ENCODE data around the gene ZBTB39.
A peak's percentile ranks its signal among the peaks of the same experiment; 100 is the strongest.

Gene ZBTB39

GRCh38 chr12:57012600-57013465 is 6.5 kb upstream of the ZBTB39 start:
- TF ChIP-seq, protein P1, sequence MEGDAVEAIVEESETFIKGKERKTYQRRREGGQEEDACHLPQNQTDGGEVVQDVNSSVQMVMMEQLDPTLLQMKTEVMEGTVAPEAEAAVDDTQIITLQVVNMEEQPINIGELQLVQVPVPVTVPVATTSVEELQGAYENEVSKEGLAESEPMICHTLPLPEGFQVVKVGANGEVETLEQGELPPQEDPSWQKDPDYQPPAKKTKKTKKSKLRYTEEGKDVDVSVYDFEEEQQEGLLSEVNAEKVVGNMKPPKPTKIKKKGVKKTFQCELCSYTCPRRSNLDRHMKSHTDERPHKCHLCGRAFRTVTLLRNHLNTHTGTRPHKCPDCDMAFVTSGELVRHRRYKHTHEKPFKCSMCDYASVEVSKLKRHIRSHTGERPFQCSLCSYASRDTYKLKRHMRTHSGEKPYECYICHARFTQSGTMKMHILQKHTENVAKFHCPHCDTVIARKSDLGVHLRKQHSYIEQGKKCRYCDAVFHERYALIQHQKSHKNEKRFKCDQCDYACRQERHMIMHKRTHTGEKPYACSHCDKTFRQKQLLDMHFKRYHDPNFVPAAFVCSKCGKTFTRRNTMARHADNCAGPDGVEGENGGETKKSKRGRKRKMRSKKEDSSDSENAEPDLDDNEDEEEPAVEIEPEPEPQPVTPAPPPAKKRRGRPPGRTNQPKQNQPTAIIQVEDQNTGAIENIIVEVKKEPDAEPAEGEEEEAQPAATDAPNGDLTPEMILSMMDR (IDR thresholded peaks at IDR 0.05; ENCODE audit: unreplicated experiment in 3 of 3): no peak
- H3K4me1 Mint-ChIP-seq: peaks cover 13% of the 10 kb centered on the region
- no peaks in the 10 kb centered on the region for H3K36me3 Mint-ChIP-seq (ENCODE audit: low read depth)
- H3K9me3 Mint-ChIP-seq: no peaks in the 10 kb centered on the region
- H3K4me3 Mint-ChIP-seq: no peak overlapping the region
- H3K27ac Mint-ChIP-seq: no peak overlapping the region
- peaks cover 34% of the 10 kb centered on the region for H3K27me3 Mint-ChIP-seq (ENCODE audit: low read depth)

DNA sequence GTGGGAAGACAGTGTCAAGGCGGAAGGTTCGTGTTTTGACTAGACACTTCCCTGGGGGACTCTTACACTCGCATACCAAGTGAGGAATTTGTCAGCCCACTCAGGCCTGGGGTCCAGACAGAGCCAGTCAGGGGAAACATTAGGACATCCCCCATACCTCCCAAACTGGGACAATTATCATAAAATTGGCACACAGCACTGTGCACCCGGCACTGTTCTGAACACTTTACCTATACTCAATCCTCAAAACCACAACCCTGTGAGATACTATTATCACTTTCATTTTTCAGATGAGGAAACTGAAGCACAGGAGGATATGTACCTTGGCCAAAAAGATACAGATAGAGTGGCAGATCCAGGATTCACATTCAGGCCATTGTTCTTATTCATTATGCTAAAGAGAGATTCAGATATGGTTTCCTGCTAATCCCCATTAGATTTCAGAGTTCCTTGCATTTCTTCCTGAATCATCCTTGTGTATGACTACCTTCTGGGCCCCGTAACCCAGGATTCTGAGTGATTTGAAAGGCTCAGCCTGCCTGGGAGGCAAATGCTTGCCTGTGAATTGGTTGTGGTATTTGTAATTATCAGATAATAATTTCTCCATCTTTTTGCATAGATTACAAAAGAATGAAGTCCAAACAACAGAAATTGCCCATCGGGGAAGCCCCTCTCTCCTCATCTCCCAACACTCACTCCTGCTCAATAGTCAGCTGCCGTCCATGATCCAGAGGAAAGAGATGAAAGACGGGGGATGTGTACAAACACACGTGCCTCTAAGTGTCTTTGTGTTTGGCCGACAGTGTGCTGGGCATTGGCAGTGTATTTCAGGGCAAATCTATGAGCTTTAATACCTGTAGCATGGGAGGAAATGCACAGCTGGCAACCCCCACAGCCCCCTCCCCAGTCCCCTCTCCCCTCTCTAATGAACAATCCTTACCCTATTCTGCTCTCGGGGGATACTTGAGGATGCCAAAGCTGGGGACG is 5.4 kb upstream of the ZBTB39 start:
- H3K4me3 Mint-ChIP-seq: no peak overlapping the region
- no peaks in the 10 kb centered on the region for H3K9me3 Mint-ChIP-seq
- peak overlapping the region in 2 of 3 experiments; percentile 26 to 77 for H3K27ac Mint-ChIP-seq
- H3K36me3 Mint-ChIP-seq (ENCODE audit: low read depth): no peaks in the 10 kb centered on the region
- peaks cover 38% of the 10 kb centered on the region for H3K27me3 Mint-ChIP-seq (ENCODE audit: low read depth)
- H3K4me1 Mint-ChIP-seq: peaks cover 16% of the 10 kb centered on the region
- TF ChIP-seq, protein P1 (IDR thresholded peaks at IDR 0.05; ENCODE audit: unreplicated experiment in 3 of 3): no peak

- H3K27me3 Mint-ChIP-seq (ENCODE audit: low read depth): peaks cover 36% of the 10 kb centered on the region
- H3K36me3 Mint-ChIP-seq (ENCODE audit: low read depth): no peaks in the 10 kb centered on the region
- peaks cover 20% of the 10 kb centered on the region for H3K4me1 Mint-ChIP-seq
- H3K9me3 Mint-ChIP-seq: no peaks in the 10 kb centered on the region
- H3K4me3 Mint-ChIP-seq: no peak overlapping the region
- TF ChIP-seq, protein P1 (IDR thresholded peaks at IDR 0.05; ENCODE audit: unreplicated experiment in 3 of 3): no peak
- H3K27ac Mint-ChIP-seq: no peak overlapping the region
These were observed 4.4 kb upstream of the ZBTB39 start for GRCh38 chr12:57010627-57011247.

- Mint-ChIP-seq H3K36me3 (ENCODE audit: low read depth) (peaks cover 5% of the 10 kb centered on the region), H3K4me3 (no peak overlapping the region), H3K4me1 (peaks cover 27% of the 10 kb centered on the region), H3K9me3 (no peaks in the 10 kb centered on the region), H3K27ac (no peak overlapping the region), H3K27me3 (ENCODE audit: low read depth) (peaks cover 30% of the 10 kb centered on the region)
- TF ChIP-seq, protein P1 (IDR thresholded peaks at IDR 0.05; ENCODE audit: unreplicated experiment in 3 of 3): no peak
These were observed 3.7 kb upstream of the ZBTB39 start for GRCh38 chr12:57009949-57010626.

DNA sequence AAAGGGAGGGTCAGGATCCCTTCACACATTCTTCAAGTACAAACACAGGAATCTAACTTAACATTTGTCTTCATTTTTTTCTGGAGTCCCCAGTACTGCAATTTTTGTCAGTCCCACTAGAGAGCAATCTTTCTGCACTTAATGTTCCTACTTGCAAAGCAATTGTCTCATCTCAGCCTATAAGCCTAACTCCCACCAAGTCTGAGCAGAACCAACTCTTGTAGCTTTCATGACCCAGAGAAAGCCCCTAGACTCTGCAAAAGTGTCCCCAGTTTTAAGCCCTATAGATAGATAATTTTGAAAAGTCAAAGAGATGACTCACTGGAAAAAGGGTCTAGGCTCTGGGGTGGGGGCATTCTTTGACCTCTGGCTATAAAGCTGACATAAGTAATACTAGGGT is 1.8 kb upstream of the ZBTB39 start:
- Mint-ChIP-seq H3K4me1 (peaks cover 40% of the 10 kb centered on the region), H3K9me3 (no peaks in the 10 kb centered on the region), H3K27me3 (ENCODE audit: low read depth) (peaks cover 12% of the 10 kb centered on the region), H3K27ac (peak overlapping the region; percentile 67 to 86 (median 67)), H3K4me3 (peak overlapping the region; percentile 75 to 94 (median 87)), H3K36me3 (ENCODE audit: low read depth) (peaks cover 20% of the 10 kb centered on the region)
- TF ChIP-seq, protein P1 (IDR thresholded peaks at IDR 0.05; ENCODE audit: unreplicated experiment in 3 of 3): peak; percentile 75 to 81 (median 78)

Data from nephron (organoid).